Superior temporal gyrus (tissue), 1 donor: ENCODE measurements around the gene MERTK.
A peak's percentile ranks its signal among the peaks of the same experiment; 100 is the strongest.
"Not testable (repeated sequence)": the region's sequence is repeated elsewhere in the genome, so short reads cannot be mapped to it uniquely, and the experiment has no call there.

Experiments
- DNase-seq: peaks from one replicate; pipeline ENCODE4 v3.0.0-alpha.2; 2016; ENCODE audit errors: extremely low spot score

The MERTK gene

GRCh38 chr2:112008910-112009485, 110.6 kb downstream of the MERTK start:
- DNase-seq, result no peak

GRCh38 chr2:112010751-112011150, 112.3 kb downstream of the MERTK start:
- no peak for DNase-seq

- DNase-seq, result no peak
Observed at GRCh38 chr2:112012556-112012955, 114.1 kb downstream of the MERTK start.

- DNase-seq, result no peak
Observed at GRCh38 chr2:112018846-112019245, 120.4 kb downstream of the MERTK start.

DNA sequence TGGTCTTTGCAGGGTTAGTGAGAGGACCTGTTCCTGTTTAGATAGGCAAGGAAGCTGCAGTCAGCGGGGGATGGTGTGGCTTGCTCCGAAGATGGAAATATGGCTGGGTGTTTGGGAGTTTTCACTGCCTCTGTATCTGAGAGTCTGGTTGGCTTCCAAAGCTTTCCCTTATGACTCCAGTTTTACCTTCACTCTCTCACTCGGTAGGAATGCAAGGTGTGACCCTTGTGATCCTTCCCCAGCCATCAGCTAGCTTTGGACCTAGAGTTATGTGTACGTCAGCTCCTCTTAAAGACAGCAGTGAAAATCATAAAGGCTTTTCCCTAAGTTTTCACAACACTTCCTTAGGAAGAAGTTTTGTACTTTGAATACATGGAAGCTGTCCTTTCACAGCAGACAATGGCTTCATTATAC, 121.2 kb downstream of the MERTK start:
- no peak for DNase-seq

DNA sequence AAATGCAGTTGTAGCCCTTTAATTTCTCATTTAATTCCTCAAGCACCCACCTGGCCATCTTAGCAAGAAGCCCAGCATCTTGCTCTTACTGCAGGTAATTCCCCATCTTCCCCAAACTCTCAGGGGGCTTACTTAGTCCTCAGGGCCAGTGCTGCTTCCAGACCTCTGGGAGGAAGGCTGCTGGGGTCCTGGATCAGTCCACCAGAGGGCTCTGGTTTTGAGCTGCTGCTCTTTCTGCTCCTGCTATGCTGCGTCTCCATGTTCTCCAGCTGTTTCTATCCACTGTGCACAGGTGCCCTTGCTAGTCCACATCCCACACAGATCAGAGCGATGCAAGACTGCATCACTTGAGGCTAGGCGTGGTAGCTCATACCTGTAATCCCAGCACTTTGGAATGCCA, 122.2 kb downstream of the MERTK start:
- no peak for DNase-seq

- no peak for DNase-seq
Observed at GRCh38 chr2:112021290-112021689, 122.9 kb downstream of the MERTK start.

GRCh38 chr2:112021781-112022231, 123.4 kb downstream of the MERTK start:
- DNase-seq, result no peak

DNA sequence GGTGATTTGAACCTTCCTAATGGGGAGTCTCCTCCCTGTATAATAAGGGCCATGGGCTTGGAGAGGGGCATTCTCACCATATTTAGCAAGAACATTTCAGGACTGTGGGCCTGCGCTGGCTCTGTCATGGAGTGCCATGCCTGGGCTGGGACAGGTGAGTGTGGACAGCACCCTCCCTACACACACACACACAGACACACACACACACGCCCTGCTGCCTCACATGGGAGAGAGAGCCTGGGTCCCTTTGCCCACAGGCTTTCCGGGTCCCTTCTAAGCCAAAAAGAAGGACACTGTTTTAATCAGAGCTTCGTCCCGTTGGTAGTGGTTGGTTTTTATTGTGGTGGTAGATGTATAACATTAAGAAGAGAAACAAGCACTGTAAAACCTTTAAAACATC, 125.3 kb downstream of the MERTK start:
- no peak for DNase-seq

- DNase-seq, result no peak
Observed at GRCh38 chr2:112024231-112024630, 125.8 kb downstream of the MERTK start.

DNA sequence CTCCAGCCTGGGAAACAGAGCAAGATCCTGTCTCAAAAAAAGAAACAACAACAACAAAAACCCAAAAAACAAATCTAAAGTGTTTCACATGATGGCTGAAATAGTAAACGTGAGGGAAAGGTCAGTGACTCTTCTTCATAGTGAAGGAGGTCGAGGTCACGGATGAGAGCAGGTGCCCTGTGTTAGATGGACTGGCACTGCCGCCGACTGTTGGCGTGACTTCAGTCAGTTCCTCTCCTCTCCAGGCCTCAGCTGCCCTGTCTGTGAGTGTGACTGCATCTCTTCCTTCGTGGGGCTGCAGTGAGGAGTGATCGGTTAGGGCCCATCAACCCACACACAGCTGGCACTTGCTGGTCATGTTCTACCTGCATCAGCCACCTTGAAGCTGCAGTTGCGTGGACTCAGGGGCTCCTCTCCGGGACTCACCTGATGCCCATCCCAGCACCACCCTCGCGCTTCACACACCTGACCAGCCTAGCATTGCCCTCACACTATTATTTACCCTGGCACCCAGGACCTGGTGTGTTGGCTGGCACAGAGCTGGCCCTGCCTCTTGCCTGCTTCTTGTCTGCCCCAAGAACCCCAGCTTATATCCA, 126.6 kb downstream of the MERTK start:
- DNase-seq, result no peak

- DNase-seq, result no peak
Observed at GRCh38 chr2:112026509-112026908, 128.1 kb downstream of the MERTK start.

- no peak for DNase-seq
Observed at GRCh38 chr2:112027767-112028166, 129.4 kb downstream of the MERTK start.

DNA sequence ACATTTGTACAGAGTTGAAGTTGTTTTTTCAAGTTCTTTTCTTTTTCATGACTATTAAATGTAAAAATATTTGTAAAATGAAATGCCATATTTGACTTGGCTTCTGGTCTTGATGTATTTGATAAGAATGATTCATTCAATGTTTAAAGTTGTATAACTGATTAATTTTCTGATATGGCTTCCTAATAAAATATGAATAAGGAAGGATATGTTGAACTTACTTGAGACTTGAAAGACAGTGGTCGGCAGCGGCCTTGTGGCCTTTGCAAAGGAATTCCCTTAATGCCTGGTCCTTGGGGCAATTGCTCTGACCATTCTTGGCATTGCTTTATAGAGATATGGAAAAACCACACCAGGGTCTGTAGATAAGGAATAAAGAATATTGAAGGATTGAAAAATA, 130.8 kb downstream of the MERTK start:
- no peak for DNase-seq

GRCh38 chr2:112031473-112032223, 133.2 kb downstream of the MERTK start:
- peak; percentile 23 for DNase-seq

DNA sequence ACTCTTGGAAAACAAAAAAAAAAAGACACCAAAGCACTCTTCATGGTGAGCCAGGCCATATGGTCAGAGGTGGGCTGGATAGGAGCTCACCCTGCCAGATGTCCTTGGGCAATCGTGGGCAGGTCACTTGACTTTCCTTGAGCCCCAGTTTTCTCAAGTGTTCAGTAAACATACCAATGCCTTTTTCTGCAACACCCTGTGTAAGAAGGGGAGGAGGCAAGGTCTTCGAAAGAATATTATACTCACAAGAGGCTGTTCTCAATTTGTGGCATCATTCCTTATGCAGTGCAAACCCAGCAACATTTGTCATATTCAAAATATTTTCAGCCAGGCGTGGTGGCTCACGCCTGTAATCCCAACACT, 133.8 kb downstream of the MERTK start:
- no peak for DNase-seq

- DNase-seq, result peak; percentile 17
Observed at GRCh38 chr2:112032689-112033465, 134.5 kb downstream of the MERTK start.

- no peak for DNase-seq
Observed at GRCh38 chr2:112033600-112033999, 135.2 kb downstream of the MERTK start.

GRCh38 chr2:112034924-112035323, 136.5 kb downstream of the MERTK start:
- DNase-seq, result no peak

DNA sequence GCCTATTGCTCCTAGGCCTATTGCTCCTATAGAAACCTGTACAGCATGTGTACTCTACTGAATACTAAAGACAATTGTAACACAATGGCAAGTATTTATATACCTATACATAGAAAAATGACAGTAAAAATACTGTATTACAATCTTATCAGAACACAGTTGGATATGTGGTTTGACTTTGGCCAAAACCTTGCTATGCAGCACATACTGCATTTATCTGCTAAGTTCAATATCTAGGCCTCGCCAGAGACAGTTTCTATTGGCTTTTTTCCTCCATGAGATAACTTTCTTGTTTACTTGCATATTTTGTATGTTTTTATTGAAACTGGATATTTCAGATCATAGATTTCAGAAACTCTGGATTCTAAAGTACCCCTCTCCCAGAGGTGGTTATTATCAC, 137.4 kb downstream of the MERTK start:
- DNase-seq, result no peak

DNA sequence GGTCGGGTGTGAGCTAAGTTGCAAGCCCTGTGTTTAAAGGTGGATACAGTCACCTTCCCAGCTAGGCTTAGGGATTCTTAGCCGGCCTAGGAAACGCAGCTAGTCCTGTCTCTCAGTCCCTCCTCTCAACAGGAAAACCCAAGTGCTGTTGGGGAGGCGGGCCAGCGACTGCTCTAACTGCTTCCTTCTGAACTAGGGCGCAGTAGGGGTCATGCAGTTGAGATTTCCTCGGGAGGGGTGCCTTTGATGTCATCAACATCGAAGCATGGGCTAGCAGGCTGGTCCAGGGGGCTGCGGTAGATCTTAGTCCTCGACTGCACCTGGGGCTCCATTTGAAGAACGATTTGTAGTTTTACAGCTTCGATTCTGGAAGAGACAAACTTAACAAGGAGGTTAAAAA, 141.1 kb downstream of the MERTK start:
- DNase-seq, result not testable (repeated sequence)

DNA sequence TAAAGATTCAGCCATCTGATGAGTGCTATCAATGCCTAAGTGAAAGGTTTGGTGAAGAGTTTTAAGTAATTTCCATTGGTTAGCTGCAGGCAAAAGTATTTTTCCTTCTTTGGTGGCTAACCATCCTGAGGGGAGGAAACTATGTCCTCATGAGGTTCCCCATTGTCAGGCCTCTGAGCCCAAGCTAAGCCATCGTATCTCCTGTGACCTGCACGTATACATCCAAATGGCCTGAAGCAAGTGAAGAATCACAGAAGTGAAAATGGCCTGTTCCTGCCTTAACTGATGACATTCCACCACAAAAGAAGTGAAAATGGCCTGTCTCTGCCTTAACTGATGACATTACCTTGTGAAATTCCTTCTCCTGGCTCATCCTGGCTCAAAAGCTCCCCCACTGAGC, 141.7 kb downstream of the MERTK start:
- DNase-seq, result not testable (repeated sequence)
